SU-DHL-6 (cell line): ENCODE data around the gene NAV2.

Experiments
- H2AFZ ChIP-seq: fragments of 200-600 bp; sonication (generic); 2 replicates; pipeline ENCODE4 v1.6.1; 2014; ENCODE audit warnings: low read depth, mild to moderate bottlenecking, moderate library complexity, mixed read lengths, antibody characterized with exemption, low read length; ENCODE audit not compliant: severe bottlenecking
- H3F3A ChIP-seq: fragments of 200-600 bp; shearing (Covaris generic); 2 replicates; pipeline ENCODE4 v1.6.0; 2016; ENCODE audit warnings: antibody characterized with exemption, mild to moderate bottlenecking; ENCODE audit not compliant: insufficient read depth
- H3K27ac ChIP-seq: fragments of 200-600 bp; sonication (generic); 2 replicates; pipeline ENCODE4 v1.5.1; 2016; ENCODE audit warnings: low read depth, mild to moderate bottlenecking, low read length, moderate library complexity, mixed read lengths
- H3K27me3 ChIP-seq: fragments of 200-600 bp; sonication (generic), shearing (Covaris generic); 2 replicates; pipeline ENCODE4 v1.6.0; 2014; ENCODE audit warnings: mild to moderate bottlenecking, low read length
- H3K36me3 ChIP-seq: fragments of 200-600 bp; sonication (generic); 2 replicates; pipeline ENCODE4 v1.6.1; 2014; ENCODE audit warnings: mild to moderate bottlenecking, low read length, mixed read lengths
- H3K4me2 ChIP-seq: fragments of 300-600, 200-600 bp; shearing (Covaris generic), sonication (generic); 2 replicates; pipeline ENCODE4 v1.6.0; 2014; ENCODE audit warnings: low read length, low read depth, mild to moderate bottlenecking; ENCODE audit not compliant: poor library complexity, severe bottlenecking
- H3K4me3 ChIP-seq: fragments of 200-600 bp; sonication (generic); 2 replicates; pipeline ENCODE4 v1.5.1; 2014; ENCODE audit warnings: antibody characterized with exemption, low read length, mild to moderate bottlenecking, mixed read lengths; ENCODE audit not compliant: insufficient read depth, poor library complexity, severe bottlenecking
- H3K79me2 ChIP-seq: fragments of 200-600 bp; sonication (generic); 2 replicates; pipeline ENCODE4 v1.6.1; 2014; ENCODE audit warnings: mild to moderate bottlenecking, low read length, moderate library complexity; ENCODE audit not compliant: insufficient read depth
- H3K9ac ChIP-seq: fragments of 200-600 bp; sonication (generic); 2 replicates; pipeline ENCODE4 v1.7.0; 2014; ENCODE audit warnings: mild to moderate bottlenecking, low read length
- H3K9me2 ChIP-seq: fragments of 200-600 bp; sonication (generic); replicated peaks from 2 replicates; pipeline ENCODE4 v1.6.1; 2014; ENCODE audit warnings: low read length; ENCODE audit not compliant: insufficient read depth
- H3K9me3 ChIP-seq: fragments of 200-600 bp; sonication (generic); 2 replicates; pipeline ENCODE4 v1.6.1; 2014; ENCODE audit warnings: low read length, mixed read lengths; ENCODE audit not compliant: insufficient read depth
- H4K20me1 ChIP-seq: fragments of 200-600 bp; sonication (generic); 2 replicates; pipeline ENCODE4 v1.6.1; 2014; ENCODE audit warnings: low read depth, mild to moderate bottlenecking, antibody characterized with exemption, low read length, moderate library complexity, mixed read lengths
- EZH2phosphoT487 ChIP-seq: fragments of 200-600 bp; sonication (generic), shearing (Covaris generic); conservative IDR thresholded peaks from 2 replicates; pipeline ENCODE4 v1.6.1; 2018; ENCODE audit warnings: mild to moderate bottlenecking, antibody characterized with exemption, low read length, moderate library complexity, mixed read lengths
- TF ChIP-seq, protein P1 (sequence below): fragments of 200-600 bp; sonication (generic); IDR thresholded peaks from one replicate; pipeline ENCODE4 v1.5.1; 2017; ENCODE audit warnings: antibody characterized with exemption, mild to moderate bottlenecking, low read length, moderate library complexity; ENCODE audit not compliant: insufficient read depth, poor library complexity, severe bottlenecking

NAV2 gene

DNA sequence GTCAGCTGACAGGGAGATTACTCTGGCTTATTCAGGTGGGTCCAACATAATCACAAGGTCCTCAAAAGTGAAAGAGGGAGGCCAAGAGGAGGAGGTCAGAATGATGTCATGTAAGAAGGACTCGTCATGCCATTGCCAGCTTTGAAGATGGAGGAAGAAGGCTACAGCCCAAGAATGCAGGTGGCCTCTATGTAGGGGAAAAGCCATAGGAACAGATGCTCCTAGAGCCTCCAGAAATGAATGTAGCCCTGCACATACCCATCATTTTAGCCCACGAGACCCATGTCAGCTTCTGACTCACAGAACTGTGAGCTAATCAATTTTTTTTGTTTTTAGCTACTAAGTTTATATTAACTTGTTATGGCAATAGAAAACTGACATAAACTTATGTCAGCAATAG is 276.6 kb downstream of the NAV2 start:
- no peaks in the 10 kb centered on the region for H3K9me2 ChIP-seq

DNA sequence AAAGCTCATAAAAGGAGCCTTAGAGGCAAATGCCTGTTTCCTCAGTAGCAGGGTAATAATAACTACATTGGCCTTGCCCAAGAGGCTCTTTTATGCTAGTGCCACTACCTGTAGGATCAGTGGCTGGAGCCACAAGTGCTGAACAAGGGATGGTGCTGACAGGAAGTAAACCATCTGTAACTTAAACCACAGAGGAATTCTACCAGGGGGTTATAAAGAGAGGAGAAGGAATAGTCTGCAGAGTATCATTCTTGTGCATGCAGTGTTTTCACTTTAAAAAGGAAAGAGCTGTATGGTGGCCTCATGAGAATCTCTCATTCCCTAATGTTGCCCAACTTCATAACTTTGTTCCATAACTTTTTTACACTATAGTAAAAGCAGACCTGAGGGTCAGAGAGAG is 279.5 kb downstream of the NAV2 start:
- no peak overlapping the region for H3K9ac ChIP-seq
- H3K27me3 ChIP-seq: 0 out of 2 replicates have a peak, but pooled peaks cover 3% of the 10 kb centered on the region
- H3K9me2 ChIP-seq: no peaks in the 10 kb centered on the region
- H3F3A ChIP-seq: no peaks in the 10 kb centered on the region
- H3K79me2 ChIP-seq: no peaks in the 10 kb centered on the region
- H3K4me2 ChIP-seq: no peak overlapping the region
- TF ChIP-seq, protein P1, sequence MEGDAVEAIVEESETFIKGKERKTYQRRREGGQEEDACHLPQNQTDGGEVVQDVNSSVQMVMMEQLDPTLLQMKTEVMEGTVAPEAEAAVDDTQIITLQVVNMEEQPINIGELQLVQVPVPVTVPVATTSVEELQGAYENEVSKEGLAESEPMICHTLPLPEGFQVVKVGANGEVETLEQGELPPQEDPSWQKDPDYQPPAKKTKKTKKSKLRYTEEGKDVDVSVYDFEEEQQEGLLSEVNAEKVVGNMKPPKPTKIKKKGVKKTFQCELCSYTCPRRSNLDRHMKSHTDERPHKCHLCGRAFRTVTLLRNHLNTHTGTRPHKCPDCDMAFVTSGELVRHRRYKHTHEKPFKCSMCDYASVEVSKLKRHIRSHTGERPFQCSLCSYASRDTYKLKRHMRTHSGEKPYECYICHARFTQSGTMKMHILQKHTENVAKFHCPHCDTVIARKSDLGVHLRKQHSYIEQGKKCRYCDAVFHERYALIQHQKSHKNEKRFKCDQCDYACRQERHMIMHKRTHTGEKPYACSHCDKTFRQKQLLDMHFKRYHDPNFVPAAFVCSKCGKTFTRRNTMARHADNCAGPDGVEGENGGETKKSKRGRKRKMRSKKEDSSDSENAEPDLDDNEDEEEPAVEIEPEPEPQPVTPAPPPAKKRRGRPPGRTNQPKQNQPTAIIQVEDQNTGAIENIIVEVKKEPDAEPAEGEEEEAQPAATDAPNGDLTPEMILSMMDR: no peak
- TF ChIP-seq EZH2phosphoT487: no peak
- no peaks in the 10 kb centered on the region for H4K20me1 ChIP-seq
- H3K36me3 ChIP-seq: no peaks in the 10 kb centered on the region
- H2AFZ ChIP-seq: no peak overlapping the region
- no peak overlapping the region for H3K27ac ChIP-seq
- no peak overlapping the region for H3K4me3 ChIP-seq
- no peaks in the 10 kb centered on the region for H3K9me3 ChIP-seq

More for the DNA sequence above, 276.6 kb downstream of the NAV2 start:
- H3K4me2 ChIP-seq: no peak overlapping the region
- no peak overlapping the region for H2AFZ ChIP-seq
- H3K79me2 ChIP-seq: no peaks in the 10 kb centered on the region
- H3K27ac ChIP-seq: no peak overlapping the region
- H3F3A ChIP-seq: no peaks in the 10 kb centered on the region
- no peaks in the 10 kb centered on the region for H3K9me3 ChIP-seq
- no peak overlapping the region for H3K4me3 ChIP-seq
- TF ChIP-seq EZH2phosphoT487: no peak
- TF ChIP-seq, protein P1: no peak
- H3K27me3 ChIP-seq: 0 out of 2 replicates have a peak, but pooled peaks cover 3% of the 10 kb centered on the region
- no peaks in the 10 kb centered on the region for H4K20me1 ChIP-seq
- no peaks in the 10 kb centered on the region for H3K36me3 ChIP-seq
- no peak overlapping the region for H3K9ac ChIP-seq

DNA sequence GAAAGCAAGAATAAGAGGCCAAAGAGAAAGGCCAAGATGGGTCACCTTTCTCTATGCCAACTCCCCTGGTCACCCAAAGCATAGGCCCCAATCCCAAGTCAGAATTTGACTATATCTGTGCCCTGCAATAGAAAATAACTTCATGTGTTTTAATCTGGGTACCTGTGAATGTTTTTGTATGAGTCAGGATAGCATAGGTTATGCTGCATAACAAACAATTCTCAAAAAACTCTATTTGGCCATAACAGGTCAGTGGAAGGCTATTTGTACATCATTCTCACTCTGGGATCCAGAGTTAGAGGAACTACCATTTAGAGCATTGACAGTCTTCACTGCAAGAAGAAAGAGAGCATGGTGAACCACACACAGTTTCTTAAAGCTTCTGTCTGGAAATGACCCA is 280.4 kb downstream of the NAV2 start:
- Histone ChIP-seq H3K27me3 (0 out of 2 replicates have a peak, but pooled peaks cover 3% of the 10 kb centered on the region), H3K9me2 (no peaks in the 10 kb centered on the region), H3K4me2 (no peak overlapping the region), H3F3A (no peaks in the 10 kb centered on the region), H3K36me3 (no peaks in the 10 kb centered on the region), H3K4me3 (no peak overlapping the region), H3K27ac (no peak overlapping the region), H3K9me3 (no peaks in the 10 kb centered on the region), H4K20me1 (no peaks in the 10 kb centered on the region), H3K9ac (no peak overlapping the region), H2AFZ (no peak overlapping the region), H3K79me2 (no peaks in the 10 kb centered on the region)
- TF ChIP-seq, protein P1: no peak
- TF ChIP-seq EZH2phosphoT487: no peak

DNA sequence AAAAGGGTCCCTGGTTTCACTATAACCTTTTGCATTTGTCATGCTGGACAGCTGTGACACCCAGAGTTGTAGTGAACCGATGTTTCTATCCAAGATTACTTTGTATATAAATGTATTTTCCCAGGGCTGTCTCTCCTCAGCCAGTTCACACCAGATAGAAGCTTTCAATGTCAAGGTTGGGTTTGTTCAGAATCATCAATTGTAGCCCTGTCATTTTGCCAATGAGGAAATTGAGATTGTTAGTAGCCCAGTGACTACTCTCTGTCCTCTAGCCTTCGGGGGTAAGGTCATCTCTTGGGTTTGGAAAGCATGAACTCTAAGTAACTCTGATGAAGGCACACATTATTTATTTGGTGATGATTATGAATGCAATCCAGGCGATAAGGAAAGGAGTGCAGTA is 282.0 kb downstream of the NAV2 start:
- no peak overlapping the region for H3K27ac ChIP-seq
- TF ChIP-seq, protein P1: no peak
- TF ChIP-seq EZH2phosphoT487: no peak
- no peak overlapping the region for H3K4me2 ChIP-seq
- 0 out of 2 replicates have a peak, but pooled peaks cover 3% of the 10 kb centered on the region for H3K27me3 ChIP-seq
- no peaks in the 10 kb centered on the region for H3F3A ChIP-seq
- no peak overlapping the region for H2AFZ ChIP-seq
- no peak overlapping the region for H3K9ac ChIP-seq
- no peaks in the 10 kb centered on the region for H3K36me3 ChIP-seq
- H4K20me1 ChIP-seq: no peaks in the 10 kb centered on the region
- H3K4me3 ChIP-seq: no peak overlapping the region
- no peaks in the 10 kb centered on the region for H3K79me2 ChIP-seq
- H3K9me2 ChIP-seq: no peaks in the 10 kb centered on the region
- H3K9me3 ChIP-seq: no peaks in the 10 kb centered on the region
